Measurements from ENCODE around the gene CAPZA3.
"Not testable (repeated sequence)": the region's sequence is repeated elsewhere in the genome, so short reads cannot be mapped to it uniquely, and the experiment has no call there.

CAPZA3 gene

GRCh38 chr12:18737819-18738218 lies at the start of gene CAPZA3, which contains the start of gene PLCZ1:
Gene CAPZA3, plus strand, starts transcription at chr12:18738119. Its CDS starts 150 bp downstream, at chr12:18738269.
Gene PLCZ1, minus strand, starts transcription at chr12:18738012. Its CDS starts 641 bp downstream, at chr12:18737371.
- no peak within 1 kb of the TSS for H3K4me3 ChIP-seq (ENCODE audit: low read length)
- no peak for TF ChIP-seq CTCF (conservative IDR thresholded peaks at IDR 0.05; ENCODE audit: low read depth, low read length)
- no peak for DNase-seq (ENCODE audit: low read depth)

GRCh38 chr12:18689771-18690170 lies 48.1 kb upstream of the CAPZA3 start:
- H3K4me3 ChIP-seq (ENCODE audit: low read length), result no peak overlapping the region
- no peak for TF ChIP-seq CTCF (conservative IDR thresholded peaks at IDR 0.05; ENCODE audit: low read depth, low read length)
- DNase-seq (ENCODE audit: low read depth), result no peak

- no peak for DNase-seq (ENCODE audit: low read depth)
- TF ChIP-seq CTCF (conservative IDR thresholded peaks at IDR 0.05; ENCODE audit: low read depth, low read length), result no peak
- H3K4me3 ChIP-seq (ENCODE audit: low read length), result no peak overlapping the region
Measured at GRCh38 chr12:18690653-18691052, 47.3 kb upstream of the CAPZA3 start.

GRCh38 chr12:18693986-18694385 lies 43.9 kb upstream of the CAPZA3 start:
- H3K4me3 ChIP-seq (ENCODE audit: low read length); DNase-seq (ENCODE audit: low read depth): not testable (repeated sequence)

- DNase-seq (ENCODE audit: low read depth), result peak; percentile 22
- H3K4me3 ChIP-seq (ENCODE audit: low read length), result no peak overlapping the region
- TF ChIP-seq CTCF (conservative IDR thresholded peaks at IDR 0.05; ENCODE audit: low read depth, low read length), result no peak
Measured at GRCh38 chr12:18696971-18697602, 40.8 kb upstream of the CAPZA3 start.

- TF ChIP-seq CTCF (conservative IDR thresholded peaks at IDR 0.05; ENCODE audit: low read depth, low read length), result no peak
- peak; percentile 32 for DNase-seq (ENCODE audit: low read depth)
- H3K4me3 ChIP-seq (ENCODE audit: low read length), result no peak overlapping the region
Measured at GRCh38 chr12:18700271-18700670, 37.6 kb upstream of the CAPZA3 start.

GRCh38 chr12:18703321-18703720 lies 34.6 kb upstream of the CAPZA3 start:
- H3K4me3 ChIP-seq (ENCODE audit: low read length), result no peak overlapping the region
- no peak for TF ChIP-seq CTCF (conservative IDR thresholded peaks at IDR 0.05; ENCODE audit: low read depth, low read length)
- no peak for DNase-seq (ENCODE audit: low read depth)
